ENCODE measurements around the gene VPREB3.

The VPREB3 gene

DNA sequence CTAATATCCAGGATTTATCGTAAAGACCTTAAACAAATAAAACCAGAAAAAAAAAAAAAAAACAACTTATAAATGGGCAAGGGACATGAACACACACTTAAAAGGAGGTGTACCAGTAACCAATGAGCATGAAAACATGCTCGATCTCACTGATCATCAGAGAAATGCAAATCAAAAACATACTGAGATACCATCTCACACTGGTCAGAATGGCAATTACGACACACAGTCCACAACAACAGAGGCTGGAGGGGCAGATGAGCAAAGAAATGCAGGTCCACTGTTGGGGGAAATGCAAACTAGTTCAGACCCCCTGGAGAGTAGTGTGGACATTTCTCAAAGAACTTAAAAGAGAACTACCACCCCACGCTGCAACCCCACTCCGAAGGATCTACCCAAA, 50.2 kb downstream of the VPREB3 start:
- in situ Hi-C loops (cut with MboI; ENCODE audit: low sequenced_read_pairs), result no loop called here

All from HL-60/S4 treated with retinoic acid at 250 ng/mL for 4 days and 3 days (cell line).